Esophagus squamous epithelium (tissue), 4 donors: Measurements from ENCODE around the gene HFM1.

Experiments
- CTCF ChIP-seq, 6 experiments: fragments of 450-650 bp in 4 of 6; fragments of 200-600 bp in 2 of 6; sonication (generic) in 2 of 6; IDR thresholded peaks; one replicate each; pipeline ENCODE4 v1.5.1; 2016 to 2019; ENCODE audit warnings: antibody characterized with exemption in 6 of 6, mild to moderate bottlenecking in 4 of 6, moderate library complexity in 4 of 6
- POLR2A ChIP-seq, 4 donors: fragments of 450-650 bp; IDR thresholded peaks; one replicate each; pipeline ENCODE4 v1.6.1; 2017; ENCODE audit warnings: antibody characterized with exemption in 4 of 4, mild to moderate bottlenecking in 4 of 4, moderate library complexity in 3 of 4

- TF ChIP-seq CTCF (IDR thresholded peaks at IDR 0.05), result no peak
- TF ChIP-seq POLR2A (IDR thresholded peaks at IDR 0.05), result no peak
Observed at GRCh38 chr1:91381844-91382243, 22.8 kb downstream of the HFM1 start.
